Fibroblast of lung (primary cell): ENCODE measurements around the gene FLYWCH2. TPM values are rescaled to one million over a fixed set of nuclear protein-coding genes. Genes with fewer than 3 reads are reported as not detected.

Source experiments
- DNase-seq, 2 donors: peaks; one replicate each; pipeline versions ENCODE4 v3.0.0 to v3.0.0-alpha.2; 2010; ENCODE audit warnings: low read depth in 2 of 2
- H2AFZ ChIP-seq: 2 replicates; pipeline ENCODE4 v1.5.1; 2012; ENCODE audit warnings: low read length, control low read depth, inconsistent platforms
- H3K27ac ChIP-seq: 2 replicates; pipeline ENCODE4 v1.5.1; 2011; ENCODE audit warnings: low read length, control low read depth; ENCODE audit not compliant: insufficient read depth
- H3K27me3 ChIP-seq: 2 replicates; pipeline ENCODE4 v1.5.1; 2011; ENCODE audit warnings: mild to moderate bottlenecking, low read length; ENCODE audit not compliant: control insufficient read depth, insufficient read depth
- H3K36me3 ChIP-seq: 2 replicates; pipeline ENCODE4 v1.5.1; 2011; ENCODE audit warnings: low read length; ENCODE audit not compliant: control insufficient read depth, insufficient read depth
- H3K4me1 ChIP-seq: 2 replicates; pipeline ENCODE4 v1.5.1; 2011; ENCODE audit warnings: low read length; ENCODE audit not compliant: control insufficient read depth, insufficient read depth; ENCODE audit errors: extremely low read depth
- H3K4me2 ChIP-seq: 2 replicates; pipeline ENCODE4 v1.5.1; 2011; ENCODE audit warnings: low read length, control low read depth; ENCODE audit not compliant: insufficient read depth; ENCODE audit errors: extremely low read depth
- H3K4me3 ChIP-seq, 4 experiments: fragments of 200-600 bp in 1 of 4; sonication (generic) in 1 of 4; replicated peaks in 1 of 4; 2 replicates each; pipeline ENCODE4 v1.5.1; 2011 to 2016; ENCODE audit warnings: low read length in 4 of 4, low read depth in 3 of 4, mild to moderate bottlenecking in 3 of 4, control low read depth in 2 of 4, inconsistent platforms in 1 of 4, mixed read lengths in 1 of 4; ENCODE audit not compliant: insufficient read depth in 1 of 4; ENCODE audit errors: control extremely low read depth in 1 of 4
- H3K79me2 ChIP-seq: 2 replicates; pipeline ENCODE4 v1.5.1; 2012; ENCODE audit warnings: mild to moderate bottlenecking, low read length, inconsistent platforms; ENCODE audit not compliant: control insufficient read depth, insufficient read depth
- H3K9ac ChIP-seq: 2 replicates; pipeline ENCODE4 v1.5.1; 2011; ENCODE audit warnings: mild to moderate bottlenecking, low read length, control low read depth; ENCODE audit not compliant: insufficient read depth
- H3K9me3 ChIP-seq: 2 replicates; pipeline ENCODE4 v1.5.1; 2012; ENCODE audit warnings: low read depth, low read length; ENCODE audit not compliant: control insufficient read depth, insufficient read depth
- H4K20me1 ChIP-seq: 2 replicates; pipeline ENCODE4 v1.5.1; 2011; ENCODE audit warnings: low read length; ENCODE audit not compliant: control insufficient read depth, insufficient read depth; ENCODE audit errors: extremely low read depth
- CTCF ChIP-seq, 2 donors: IDR thresholded peaks in 1 of 2; conservative IDR thresholded peaks in 1 of 2; 1 replicate in 1 of 2; 2 replicates in 1 of 2; pipeline ENCODE4 v1.5.1; 2011 to 2012; ENCODE audit warnings: low read length in 2 of 2, control low read depth in 1 of 2, inconsistent platforms in 1 of 2, low read depth in 1 of 2, mild to moderate bottlenecking in 1 of 2
- EZH2 ChIP-seq: IDR thresholded peaks from 2 replicates; pipeline ENCODE4 v1.5.1; 2012; ENCODE audit warnings: low read length, control low read depth, mild to moderate bottlenecking; ENCODE audit errors: missing control alignments
- polyA plus RNA-seq, 2 donors: library from polyadenylated mRNA; depleted of rRNA in 1 of 2; stranded (reverse) in 1 of 2; unstranded in 1 of 2; fragments of >200 nt; gene quantifications; 2 replicates each; pipeline ENCODE4 v1.2.1, GENCODE V29; 2011 to 2012; ENCODE audit warnings: missing spikeins in 1 of 2
- total RNA-seq: library from RNA; depleted of rRNA; stranded (reverse); fragments of >200 nt; gene quantifications from 2 replicates; pipeline ENCODE4 v1.2.1, GENCODE V29; 2014

Gene FLYWCH2
- total and polyA plus RNA-seq, 2 donors (not counting 1 experiment from before 2014, with no cell fraction given), result 21.2 to 55.2 TPM

GRCh38 chr16:2936436-2937011 is 53.5 kb downstream of the FLYWCH2 start:
- H3K4me3 ChIP-seq, result no peak overlapping the region
- H3K79me2 ChIP-seq, result no peaks in the 10 kb centered on the region
- no peak overlapping the region for H3K9ac ChIP-seq
- no peaks in the 10 kb centered on the region for H3K27me3 ChIP-seq
- H3K4me2 ChIP-seq, result no peak overlapping the region
- H2AFZ ChIP-seq, result no peak overlapping the region
- no peak for DNase-seq
- H3K9me3 ChIP-seq, result no peaks in the 10 kb centered on the region
- H4K20me1 ChIP-seq, result no peaks in the 10 kb centered on the region
- H3K36me3 ChIP-seq, result peaks cover 28% of the 10 kb centered on the region
- H3K27ac ChIP-seq, result no peak overlapping the region
- no peaks in the 10 kb centered on the region for H3K4me1 ChIP-seq
- TF ChIP-seq EZH2 (no peak), CTCF (conservative IDR thresholded peaks at IDR 0.05 in 1 of 2, IDR thresholded peaks at IDR 0.05 in 1 of 2; ENCODE audit: low read depth in 1 of 2, low read length in 2 of 2) (no peak)

DNA sequence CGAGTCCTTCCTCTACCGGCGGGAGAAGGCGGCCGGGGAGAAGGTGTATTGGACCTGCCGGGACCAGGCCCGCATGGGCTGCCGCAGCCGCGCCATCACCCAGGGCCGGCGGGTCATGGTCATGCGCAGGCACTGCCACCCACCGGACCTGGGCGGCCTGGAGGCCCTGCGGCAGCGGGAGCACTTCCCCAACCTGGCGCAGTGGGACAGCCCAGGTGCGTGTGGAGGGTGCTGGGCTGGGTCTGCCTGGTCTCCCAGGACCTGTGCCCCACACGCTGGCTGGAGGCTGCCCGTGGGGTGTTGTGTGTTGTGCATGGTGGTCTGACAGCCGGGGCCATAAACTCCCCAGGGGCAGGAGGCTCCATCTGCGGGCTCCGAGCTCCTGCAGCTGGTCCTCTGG is 54.2 kb downstream of the FLYWCH2 start:
- Histone ChIP-seq H3K9ac (no peak overlapping the region), H4K20me1 (no peaks in the 10 kb centered on the region), H3K9me3 (no peaks in the 10 kb centered on the region), H3K27ac (no peak overlapping the region), H3K4me1 (no peaks in the 10 kb centered on the region), H3K79me2 (no peaks in the 10 kb centered on the region), H3K27me3 (no peaks in the 10 kb centered on the region), H2AFZ (no peak overlapping the region), H3K4me3 (no peak overlapping the region), H3K36me3 (peaks cover 29% of the 10 kb centered on the region), H3K4me2 (no peak overlapping the region)
- no peak for TF ChIP-seq CTCF (conservative IDR thresholded peaks at IDR 0.05 in 1 of 2, IDR thresholded peaks at IDR 0.05 in 1 of 2; ENCODE audit: low read depth in 1 of 2, low read length in 2 of 2)
- DNase-seq, result no peak

DNA sequence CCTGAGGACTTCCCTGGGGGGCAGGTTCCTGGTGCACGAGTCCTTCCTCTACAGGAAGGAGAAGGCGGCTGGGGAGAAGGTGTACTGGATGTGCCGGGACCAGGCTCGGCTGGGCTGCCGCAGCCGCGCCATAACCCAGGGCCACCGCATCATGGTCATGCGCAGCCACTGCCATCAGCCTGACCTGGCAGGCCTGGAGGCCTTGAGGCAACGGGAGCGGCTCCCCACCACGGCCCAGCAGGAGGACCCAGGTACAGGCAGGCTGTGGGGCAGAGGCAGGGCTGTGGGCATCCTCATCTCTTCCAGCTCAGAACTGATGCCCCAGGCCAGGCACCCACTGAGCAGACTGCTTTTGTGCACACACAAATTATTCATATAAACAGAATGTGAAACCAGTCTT is 55.2 kb downstream of the FLYWCH2 start:
- H3K4me3 ChIP-seq, result no peak overlapping the region
- H3K36me3 ChIP-seq, result peaks cover 31% of the 10 kb centered on the region
- no peaks in the 10 kb centered on the region for H3K4me1 ChIP-seq
- no peaks in the 10 kb centered on the region for H4K20me1 ChIP-seq
- H2AFZ ChIP-seq, result no peak overlapping the region
- H3K79me2 ChIP-seq, result no peaks in the 10 kb centered on the region
- no peak overlapping the region for H3K4me2 ChIP-seq
- H3K9ac ChIP-seq, result no peak overlapping the region
- no peak overlapping the region for H3K27ac ChIP-seq
- no peak for DNase-seq
- H3K9me3 ChIP-seq, result no peaks in the 10 kb centered on the region
- H3K27me3 ChIP-seq, result no peaks in the 10 kb centered on the region
- TF ChIP-seq CTCF (conservative IDR thresholded peaks at IDR 0.05 in 1 of 2, IDR thresholded peaks at IDR 0.05 in 1 of 2; ENCODE audit: low read depth in 1 of 2, low read length in 2 of 2) (no peak), EZH2 (no peak)
